H1 (cell line): Measurements from ENCODE around the gene ZNF488. TPM values are rescaled to one million over a fixed set of nuclear protein-coding genes. Genes with fewer than 3 reads are reported as not detected.

Source experiments
- CTCF ChIA-PET: fragments of 300-600 bp; sonication (Branson Sonifier 250); formaldehyde crosslinking; loops from one replicate; lab custom pipeline; 2021; ENCODE audit not compliant: partially characterized antibody; lab: Charles Lee
- POLR2A ChIA-PET: fragments of 300-600 bp; sonication (Branson Sonifier 250); formaldehyde crosslinking; loops from one replicate; lab custom pipeline; 2021; ENCODE audit warnings: inconsistent platforms; ENCODE audit not compliant: partially characterized antibody; lab: Charles Lee
- DNase-seq, 2 experiments: peaks; one replicate each; pipeline versions ENCODE4 v3.0.0 to v3.0.0-alpha.2; 2010 to 2022; ENCODE audit warnings: low spot score in 2 of 2, low read depth in 1 of 2, mixed read lengths in 1 of 2
- FAIRE-seq: peaks from 2 replicates; lab custom pipeline; 2011; peaks lifted over from hg19 to GRCh38; lab: Jason Lieb, UNC
- H2AFZ ChIP-seq: 2 replicates; pipeline ENCODE4 v1.8.1; 2012; ENCODE audit warnings: low read length, inconsistent platforms
- H2AK5ac ChIP-seq: 2 replicates; pipeline ENCODE4 v1.6.1; 2013; ENCODE audit warnings: low read depth, low read length
- H2BK120ac ChIP-seq: replicated peaks from 2 replicates; pipeline ENCODE3; 2013; ENCODE audit warnings: low read depth, low read length, inconsistent platforms
- H2BK12ac ChIP-seq: 2 replicates; pipeline ENCODE4 v1.6.1; 2013; ENCODE audit warnings: low read depth, low read length
- H2BK15ac ChIP-seq: 2 replicates; pipeline ENCODE4 v1.6.1; 2013; ENCODE audit warnings: low read length
- H2BK20ac ChIP-seq: 2 replicates; pipeline ENCODE4 v1.6.1; 2013; ENCODE audit warnings: low read length
- H2BK5ac ChIP-seq: 2 replicates; pipeline ENCODE4 v1.6.1; 2013; ENCODE audit warnings: low read depth, low read length
- H3K14ac ChIP-seq: 2 replicates; pipeline ENCODE4 v1.6.1; 2013; ENCODE audit warnings: inconsistent platforms; ENCODE audit not compliant: insufficient read length
- H3K18ac ChIP-seq: 2 replicates; pipeline ENCODE4 v1.6.1; 2013; ENCODE audit warnings: low read length; ENCODE audit errors: extremely low read depth
- H3K23ac ChIP-seq: 2 replicates; pipeline ENCODE4 v1.6.1; 2013; ENCODE audit warnings: inconsistent platforms; ENCODE audit not compliant: insufficient read length
- H3K23me2 ChIP-seq: 2 replicates; pipeline ENCODE4 v1.6.1; 2013; ENCODE audit warnings: low read depth, low read length
- H3K27ac ChIP-seq: 2 replicates; pipeline ENCODE4 v1.6.1; 2011; ENCODE audit warnings: low read depth, low read length, inconsistent platforms
- H3K27me3 ChIP-seq, 4 experiments: replicated peaks in 1 of 4; 1 replicate in 1 of 4; 2 replicates in 3 of 4; pipeline versions ENCODE4 v1.6.1 to v1.8.1; 2011 to 2013; ENCODE audit warnings: low read length in 3 of 4, mild to moderate bottlenecking in 3 of 4, inconsistent platforms in 2 of 4, mixed read lengths in 2 of 4, moderate library complexity in 1 of 4; ENCODE audit not compliant: control insufficient read depth in 3 of 4, insufficient read depth in 3 of 4; ENCODE audit errors: extremely low read depth in 1 of 4
- H3K36me3 ChIP-seq, 4 experiments: 2 replicates each; pipeline versions ENCODE4 v1.6.1 to v1.8.1; 2011 to 2013; ENCODE audit warnings: mild to moderate bottlenecking in 4 of 4, low read length in 3 of 4, moderate library complexity in 2 of 4, control low read depth in 1 of 4, inconsistent platforms in 1 of 4; ENCODE audit not compliant: insufficient read depth in 4 of 4, control insufficient read depth in 2 of 4
- H3K4ac ChIP-seq: replicated peaks from 2 replicates; pipeline ENCODE3; 2013; ENCODE audit warnings: low read length, low read depth, mixed read lengths, inconsistent platforms; ENCODE audit not compliant: insufficient read length
- H3K4me1 ChIP-seq, 4 experiments: replicated peaks in 1 of 4; 1 replicate in 1 of 4; 2 replicates in 3 of 4; pipeline versions ENCODE4 v1.6.1 to v1.8.1; 2011 to 2013; ENCODE audit warnings: low read length in 3 of 4, inconsistent platforms in 2 of 4, mixed read lengths in 1 of 4; ENCODE audit not compliant: insufficient read depth in 4 of 4, control insufficient read depth in 3 of 4
- H3K4me2 ChIP-seq, 2 experiments: 2 replicates each; pipeline versions ENCODE4 v1.6.1 to v1.8.1; 2011 to 2013; ENCODE audit warnings: low read depth in 2 of 2, low read length in 2 of 2, control low read depth in 1 of 2, inconsistent platforms in 1 of 2, mild to moderate bottlenecking in 1 of 2; ENCODE audit not compliant: insufficient read depth in 1 of 2
- H3K4me3 ChIP-seq, 4 experiments: fragments of 200-600, 300-600 bp in 1 of 4; sonication (generic), shearing (Covaris generic), sonication (Bioruptor Twin) in 1 of 4; 2 replicates each; pipeline versions ENCODE4 v1.5.1 to v1.8.1; 2011 to 2016; ENCODE audit warnings: low read length in 4 of 4, low read depth in 3 of 4, control low read depth in 2 of 4, inconsistent platforms in 2 of 4, mild to moderate bottlenecking in 2 of 4, mixed read lengths in 1 of 4, moderate library complexity in 1 of 4; ENCODE audit not compliant: insufficient read depth in 2 of 4; ENCODE audit errors: extremely low read depth in 1 of 4
- H3K56ac ChIP-seq: replicated peaks from 2 replicates; pipeline ENCODE3; 2013; ENCODE audit warnings: low read depth, mild to moderate bottlenecking, mixed read lengths, low read length, inconsistent platforms; ENCODE audit not compliant: insufficient read length
- H3K79me1 ChIP-seq: 2 replicates; pipeline ENCODE4 v1.6.1; 2013; ENCODE audit warnings: low read depth, low read length, control low read depth
- H3K79me2 ChIP-seq, 2 experiments: 2 replicates each; pipeline versions ENCODE4 v1.6.1 to v1.8.1; 2012 to 2013; ENCODE audit warnings: low read length in 2 of 2, mild to moderate bottlenecking in 2 of 2, inconsistent platforms in 1 of 2; ENCODE audit not compliant: insufficient read depth in 2 of 2, control insufficient read depth in 1 of 2
- H3K9ac ChIP-seq, 4 experiments: replicated peaks in 1 of 4; 1 replicate in 1 of 4; 2 replicates in 3 of 4; pipeline versions ENCODE4 v1.6.1 to v1.8.1; 2011 to 2013; ENCODE audit warnings: low read depth in 3 of 4, low read length in 3 of 4, control low read depth in 2 of 4, mild to moderate bottlenecking in 2 of 4, moderate library complexity in 2 of 4, inconsistent platforms in 1 of 4; ENCODE audit errors: extremely low read depth in 1 of 4
- H3K9me3 ChIP-seq, 2 experiments: 2 replicates each; pipeline versions ENCODE4 v1.6.1 to v1.8.1; 2012 to 2013; ENCODE audit warnings: mild to moderate bottlenecking in 2 of 2, moderate library complexity in 2 of 2, control low read depth in 1 of 2, inconsistent platforms in 1 of 2, low read depth in 1 of 2, low read length in 1 of 2, mixed read lengths in 1 of 2; ENCODE audit not compliant: insufficient read depth in 2 of 2
- H4K20me1 ChIP-seq, 2 experiments: replicated peaks in 1 of 2; 2 replicates each; pipeline versions ENCODE3 to v1.8.1; 2011 to 2013; ENCODE audit warnings: inconsistent platforms in 2 of 2, low read length in 2 of 2, mild to moderate bottlenecking in 1 of 2; ENCODE audit not compliant: insufficient read depth in 2 of 2, control insufficient read depth in 1 of 2
- H4K5ac ChIP-seq: 2 replicates; pipeline ENCODE4 v1.6.1; 2013; ENCODE audit warnings: low read length, low read depth, mixed read lengths, inconsistent platforms; ENCODE audit not compliant: insufficient read length
- H4K8ac ChIP-seq: 2 replicates; pipeline ENCODE4 v1.8.0; 2013; ENCODE audit warnings: mild to moderate bottlenecking, moderate library complexity, low read length, inconsistent platforms; ENCODE audit not compliant: insufficient read depth; ENCODE audit errors: extremely low read depth
- H4K91ac ChIP-seq: replicated peaks from 2 replicates; pipeline ENCODE3; 2013; ENCODE audit warnings: low read length, mixed read lengths, inconsistent platforms; ENCODE audit not compliant: insufficient read length
- ATF2 ChIP-seq: IDR thresholded peaks from 2 replicates; pipeline ENCODE4 v1.6.1; 2012; ENCODE audit warnings: low read length, inconsistent platforms
- CHD2 ChIP-seq: IDR thresholded peaks from 2 replicates; pipeline ENCODE4 v1.6.1; 2012; ENCODE audit warnings: low read length, improper control_type of control experiment
- CREB1 ChIP-seq: IDR thresholded peaks from 2 replicates; pipeline ENCODE4 v1.6.1; 2012; ENCODE audit warnings: inconsistent platforms
- FOSL1 ChIP-seq: IDR thresholded peaks from 2 replicates; pipeline ENCODE4 v1.6.1; 2011; ENCODE audit warnings: mild to moderate bottlenecking, low read depth, low read length, moderate library complexity; ENCODE audit not compliant: insufficient read depth
- WGBS, 2 experiments: shearing (Covaris generic) in 1 of 2; methylation state at CpG; one replicate each; pipeline versions ENCODE4 v1.1.6 to v1.1.7; 2013 to 2015; ENCODE audit warnings: low lambda C conversion rate in 2 of 2, mixed read lengths in 2 of 2, inconsistent platforms in 1 of 2, low coverage in 1 of 2, missing lambda C conversion rate in 1 of 2; ENCODE audit not compliant: insufficient replicate concordance in 2 of 2, insufficient coverage in 1 of 2, insufficient read length in 1 of 2; ENCODE audit errors: extremely low coverage in 1 of 2, missing lambda C conversion rate in 1 of 2; 5-methylcytosine and 5-hydroxymethylcytosine counted together
- polyA plus RNA-seq, 7 experiments: library from polyadenylated mRNA; depleted of rRNA in 3 of 7; stranded (reverse) in 5 of 7; unstranded in 2 of 7; fragments of >200 nt in 5 of 7; fragments of 200-250 nt in 2 of 7; gene quantifications; 1 replicate in 5 of 7; 2 replicates in 1 of 7; 4 replicates in 1 of 7; pipeline versions ENCODE4 v1.2.1 to v1.2.3, GENCODE V29; 2011 to 2013; ENCODE audit warnings: missing spikeins in 2 of 7, mixed read lengths in 2 of 7
- total RNA-seq: library from RNA; stranded (reverse); fragmentation: NEBNext Ultra II Directional; extraction: Animal tissue kit (Norgen Biotek cat#: 25700); gene quantifications from 2 replicates; pipeline ENCODE4 v1.2.1, GENCODE V29; 2021

The ZNF488 gene
- total and polyA plus RNA-seq, 2 of the 8 experiments (the other 6 are each of a cell fraction or from before 2014, with no cell fraction given), result 7.9 to 11.4 TPM

GRCh38 chr10:47349516-47349915 is 34.6 kb downstream of the ZNF488 start:
- Histone ChIP-seq H3K4ac (no peak overlapping the region), H4K91ac (no peak overlapping the region), H4K5ac (no peak overlapping the region), H3K23ac (no peak overlapping the region), H3K23me2 (no peaks in the 10 kb centered on the region), H3K14ac (no peak overlapping the region), H2BK5ac (no peak overlapping the region), H3K36me3 (no peaks in the 10 kb centered on the region), H2BK15ac (no peak overlapping the region), H3K4me3 (no peak overlapping the region), H3K56ac (no peak overlapping the region), H4K20me1 (no peaks in the 10 kb centered on the region), H4K8ac (0 out of 2 replicates have a peak overlapping the region, but pooled peaks have one; percentile 39), H3K4me2 (no peak overlapping the region), H3K18ac (peak overlapping the region; percentile 32; the same call in 1 of the 2 replicates), H3K27me3 (no peaks in the 10 kb centered on the region), H2BK120ac (no peak overlapping the region), H3K9me3 (no peaks in the 10 kb centered on the region), H2AFZ (no peak overlapping the region), H2AK5ac (no peak overlapping the region; the same call in 1 of the 2 replicates), H3K4me1 (no peaks in the 10 kb centered on the region; a peak in 2 of 7 replicates), H3K27ac (no peak overlapping the region), H3K79me2 (no peaks in the 10 kb centered on the region), H2BK12ac (no peak overlapping the region), H2BK20ac (no peak overlapping the region), H3K79me1 (no peaks in the 10 kb centered on the region), H3K9ac (no peak overlapping the region)
- FAIRE-seq, result no peak
- CTCF ChIA-PET, result interaction anchor here (14.6 kb wide), 1 partner anchor 12 kb away, joined by 132 read pairs; no protein-coding TSS in a partner anchor
- DNase-seq, result no peak
- POLR2A ChIA-PET, result no interaction called here
- TF ChIP-seq FOSL1 (no peak), CREB1 (no peak), ATF2 (no peak), CHD2 (no peak)
- 94% methylated on average over 19 of the region's 22 CpGs; no CpG with 5 or more reads in 1 of the 2 experiments for WGBS, 2 experiments
